GM18508 (cell line): ENCODE data around the gene R3HDM2.

Experiments
- ATAC-seq: cut with Tn5 transposase; IDR thresholded peaks from one replicate; pipeline ENCODE4 v1.9.1; 2021; ENCODE audit warnings: moderate number of reproducible peaks; ENCODE audit not compliant: insufficient read depth, unreplicated experiment

R3HDM2 gene

GRCh38 chr12:57211791-57212700 lies 218.8 kb downstream of the R3HDM2 start:
- no peak for ATAC-seq

GRCh38 chr12:57210926-57211692 lies 219.7 kb downstream of the R3HDM2 start:
- ATAC-seq, result no peak

GRCh38 chr12:57210461-57210860 lies 220.4 kb downstream of the R3HDM2 start:
- no peak for ATAC-seq

- ATAC-seq, result no peak
These were observed 220.9 kb downstream of the R3HDM2 start for GRCh38 chr12:57209916-57210315.

- no peak for ATAC-seq
These were observed 222.1 kb downstream of the R3HDM2 start for GRCh38 chr12:57208631-57209282.

- ATAC-seq, result no peak
These were observed 222.9 kb downstream of the R3HDM2 start for GRCh38 chr12:57207731-57208630.

- no peak for ATAC-seq
These were observed 224.9 kb downstream of the R3HDM2 start for GRCh38 chr12:57205931-57206330.

- no peak for ATAC-seq
These were observed 225.7 kb downstream of the R3HDM2 start for GRCh38 chr12:57205186-57205585.

- ATAC-seq, result no peak
These were observed 226.4 kb downstream of the R3HDM2 start for GRCh38 chr12:57204454-57204853.

- ATAC-seq, result no peak
These were observed 227.1 kb downstream of the R3HDM2 start for GRCh38 chr12:57203791-57204190.
